HAP-1 (cell line): Measurements from ENCODE around the gene IFITM5.
A peak's percentile ranks its signal among the peaks of the same experiment; 100 is the strongest.
"Not testable (repeated sequence)": the region's sequence is repeated elsewhere in the genome, so short reads cannot be mapped to it uniquely, and the experiment has no call there.

Experiments
- DNase-seq, 2 experiments: peaks; one replicate each; pipeline ENCODE4 v3.0.0-alpha.2; 2016 to 2020; ENCODE audit warnings: low spot score in 2 of 2
- H3K27me3 ChIP-seq: fragments of 250-450 bp; sonication (Bioruptor Pico); 2 replicates; pipeline ENCODE4 v1.5.1; 2020; ENCODE audit warnings: low read depth, mild to moderate bottlenecking, moderate library complexity
- H3K36me3 ChIP-seq: fragments of 250-450 bp; sonication (Bioruptor Pico); replicated peaks from 2 replicates; pipeline ENCODE4 v1.5.1; 2020; ENCODE audit warnings: mild to moderate bottlenecking
- H3K4me1 ChIP-seq: fragments of 250-450 bp; sonication (Bioruptor Pico); 2 replicates; pipeline ENCODE4 v1.5.1; 2020; ENCODE audit warnings: mild to moderate bottlenecking
- H3K4me3 ChIP-seq: fragments of 250-450 bp; sonication (Bioruptor Pico); 2 replicates; pipeline ENCODE4 v1.5.1; 2020; ENCODE audit warnings: mild to moderate bottlenecking, moderate library complexity
- H3K9me3 ChIP-seq: fragments of 250-450 bp; sonication (Bioruptor Pico); 2 replicates; pipeline ENCODE4 v1.5.1; 2020; ENCODE audit warnings: mild to moderate bottlenecking, moderate library complexity
- in situ Hi-C: fragments of 300-500 bp; cut with MboI; formaldehyde crosslinking; loops from 3 replicates; pipeline ENCODE4 v1.14.3; 2020; ENCODE audit warnings: low sequenced_read_pairs, inconsistent platforms, mixed read lengths

The IFITM5 gene

GRCh38 chr11:324156-324555, 24.8 kb upstream of the IFITM5 start:
- no peaks in the 10 kb centered on the region for H3K4me1 ChIP-seq
- no peaks in the 10 kb centered on the region for H3K27me3 ChIP-seq
- in situ Hi-C loops: no loop called here
- H3K4me3 ChIP-seq: no peak overlapping the region
- DNase-seq: no peak
- H3K36me3 ChIP-seq: no peaks in the 10 kb centered on the region
- no peaks in the 10 kb centered on the region for H3K9me3 ChIP-seq

- H3K9me3 ChIP-seq, DNase-seq, H3K36me3 ChIP-seq, H3K4me3 ChIP-seq, in situ Hi-C loops, H3K27me3 ChIP-seq: not testable (repeated sequence)
- peaks cover 16% of the 10 kb centered on the region for H3K4me1 ChIP-seq
These were observed 20.6 kb upstream of the IFITM5 start for GRCh38 chr11:319888-320273.

GRCh38 chr11:319121-319887, 20.0 kb upstream of the IFITM5 start:
- H3K4me1 ChIP-seq: peaks cover 16% of the 10 kb centered on the region
- H3K4me3 ChIP-seq, in situ Hi-C loops, DNase-seq, H3K27me3 ChIP-seq, H3K36me3 ChIP-seq, H3K9me3 ChIP-seq: not testable (repeated sequence)

GRCh38 chr11:318405-319120, 19.2 kb upstream of the IFITM5 start:
- DNase-seq, H3K4me3 ChIP-seq, in situ Hi-C loops, H3K9me3 ChIP-seq, H3K36me3 ChIP-seq, H3K27me3 ChIP-seq: not testable (repeated sequence)
- peaks cover 23% of the 10 kb centered on the region for H3K4me1 ChIP-seq

- H3K36me3 ChIP-seq, DNase-seq, in situ Hi-C loops, H3K9me3 ChIP-seq, H3K4me3 ChIP-seq, H3K27me3 ChIP-seq: not testable (repeated sequence)
- H3K4me1 ChIP-seq: peaks cover 29% of the 10 kb centered on the region
These were observed 18.5 kb upstream of the IFITM5 start for GRCh38 chr11:317668-318404.

- no peaks in the 10 kb centered on the region for H3K9me3 ChIP-seq
- H3K36me3 ChIP-seq: no peaks in the 10 kb centered on the region
- no peak overlapping the region for H3K4me3 ChIP-seq
- H3K4me1 ChIP-seq: peaks cover 30% of the 10 kb centered on the region
- no peaks in the 10 kb centered on the region for H3K27me3 ChIP-seq
- peak; percentile 59 to 89 for DNase-seq
- in situ Hi-C loops: no loop called here
These were observed 17.6 kb upstream of the IFITM5 start for GRCh38 chr11:316891-317301.

- Histone ChIP-seq H3K4me3 (peak overlapping the region; percentile 4; the same call in 1 of the 2 replicates), H3K4me1 (peaks cover 30% of the 10 kb centered on the region), H3K36me3 (no peaks in the 10 kb centered on the region), H3K27me3 (no peaks in the 10 kb centered on the region), H3K9me3 (no peaks in the 10 kb centered on the region)
- peak in 1 of 2 experiments; percentile 48 for DNase-seq
- in situ Hi-C loops: no loop called here
These were observed 16.8 kb upstream of the IFITM5 start for GRCh38 chr11:316031-316701.

- in situ Hi-C loops: no loop called here
- no peak overlapping the region for H3K4me3 ChIP-seq
- no peaks in the 10 kb centered on the region for H3K27me3 ChIP-seq
These were observed 16.2 kb upstream of the IFITM5 start for GRCh38 chr11:315516-315994.

GRCh38 chr11:315051-315481, 15.7 kb upstream of the IFITM5 start:
- H3K36me3 ChIP-seq: no peaks in the 10 kb centered on the region
- in situ Hi-C loops: no loop called here
- H3K4me3 ChIP-seq: no peak overlapping the region
- H3K27me3 ChIP-seq: no peaks in the 10 kb centered on the region
- no peaks in the 10 kb centered on the region for H3K9me3 ChIP-seq
- H3K4me1 ChIP-seq: peaks cover 30% of the 10 kb centered on the region
- no peak for DNase-seq

More at GRCh38 chr11:315516-315994, 16.2 kb upstream of the IFITM5 start:
- Histone ChIP-seq H3K4me1 (peaks cover 30% of the 10 kb centered on the region), H3K36me3 (no peaks in the 10 kb centered on the region), H3K9me3 (no peaks in the 10 kb centered on the region)
- no peak for DNase-seq

GRCh38 chr11:314554-314875, 15.2 kb upstream of the IFITM5 start:
- in situ Hi-C loops, H3K9me3 ChIP-seq, H3K36me3 ChIP-seq, H3K27me3 ChIP-seq, DNase-seq: not testable (repeated sequence)
- Histone ChIP-seq H3K4me1 (peaks cover 30% of the 10 kb centered on the region), H3K4me3 (peak overlapping the region; percentile 24)

GRCh38 chr11:313787-314553, 14.6 kb upstream of the IFITM5 start, which contains the start of gene IFITM1:
TSS of gene IFITM1 (plus strand) at chr11:314040. CDS start at chr11:314171, 131 bp downstream.
- Histone ChIP-seq H3K36me3 (no peaks in the 10 kb centered on the region), H3K4me3 (peak within 1 kb of the TSS; percentile 24), H3K9me3 (no peaks in the 10 kb centered on the region), H3K27me3 (no peaks in the 10 kb centered on the region), H3K4me1 (peaks cover 30% of the 10 kb centered on the region)
- in situ Hi-C loops: no loop called here
- DNase-seq: peak in 1 of 2 experiments; percentile 43

- H3K36me3 ChIP-seq: no peaks in the 10 kb centered on the region
- peaks cover 30% of the 10 kb centered on the region for H3K4me1 ChIP-seq
- H3K9me3 ChIP-seq: no peaks in the 10 kb centered on the region
- no peak for DNase-seq
- no peak overlapping the region for H3K4me3 ChIP-seq
- no peaks in the 10 kb centered on the region for H3K27me3 ChIP-seq
- in situ Hi-C loops: no loop called here
These were observed 14.0 kb upstream of the IFITM5 start for GRCh38 chr11:313304-313786.
